IMR-90 (cell line): ENCODE data around the gene TET1.

Experiments
- BHLHE40 ChIP-seq: fragments of 150-350 bp; IDR thresholded peaks from 2 replicates; pipeline ENCODE4 v1.6.1; 2016; ENCODE audit warnings: mild to moderate bottlenecking, low read depth, low read length
- CEBPB ChIP-seq: IDR thresholded peaks from 2 replicates; pipeline ENCODE4 v1.6.1; 2012; ENCODE audit warnings: low read depth, low read length, improper control_type of control experiment
- CHD1 ChIP-seq: IDR thresholded peaks from 2 replicates; pipeline ENCODE4 v1.6.1; 2012; ENCODE audit warnings: low read depth, low read length, improper control_type of control experiment
- FOS ChIP-seq: fragments of 150-350 bp; IDR thresholded peaks from 2 replicates; pipeline ENCODE4 v1.6.1; 2016; ENCODE audit warnings: low read depth, low read length
- MAFK ChIP-seq: IDR thresholded peaks from 2 replicates; pipeline ENCODE4 v1.6.1; 2012; ENCODE audit warnings: low read depth, low read length, improper control_type of control experiment
- MAZ ChIP-seq: IDR thresholded peaks from 2 replicates; pipeline ENCODE4 v1.6.1; 2012; ENCODE audit warnings: low read depth, mild to moderate bottlenecking, low read length, improper control_type of control experiment, moderate library complexity, borderline replicate concordance
- MXI1 ChIP-seq: IDR thresholded peaks from 2 replicates; pipeline ENCODE4 v1.6.1; 2012; ENCODE audit warnings: low read depth, mild to moderate bottlenecking, low read length, moderate library complexity, borderline replicate concordance
- POLR2A ChIP-seq: IDR thresholded peaks from 2 replicates; pipeline ENCODE4 v1.6.1; 2012; ENCODE audit warnings: mild to moderate bottlenecking, low read depth, low read length
- RAD21 ChIP-seq: IDR thresholded peaks from 2 replicates; pipeline ENCODE4 v1.6.1; 2012; ENCODE audit warnings: low read length, improper control_type of control experiment
- RCOR1 ChIP-seq: IDR thresholded peaks from 2 replicates; pipeline ENCODE4 v1.6.1; 2012; ENCODE audit warnings: mild to moderate bottlenecking, low read length, improper control_type of control experiment; ENCODE audit not compliant: insufficient replicate concordance
- RFX5 ChIP-seq: IDR thresholded peaks from 2 replicates; pipeline ENCODE4 v1.8.0; 2012; ENCODE audit warnings: low read depth, mild to moderate bottlenecking, low read length, moderate library complexity
- TF ChIP-seq, protein P1 (sequence below): conservative IDR thresholded peaks from 2 replicates; pipeline ENCODE4 v1.5.1; 2012; ENCODE audit warnings: mild to moderate bottlenecking, low read depth, low read length, improper control_type of control experiment
- TF ChIP-seq, protein P2 (sequence below): fragments of 150-350 bp; IDR thresholded peaks from 2 replicates; pipeline ENCODE4 v1.6.1; 2017; ENCODE audit warnings: mild to moderate bottlenecking, antibody characterized with exemption, low read length, low read depth
- TF ChIP-seq, protein P3 (sequence below): fragments of 150-350 bp; IDR thresholded peaks from 2 replicates; pipeline ENCODE4 v1.6.1; 2016; ENCODE audit warnings: low read depth, mild to moderate bottlenecking, low read length, moderate library complexity, borderline replicate concordance

DNA sequence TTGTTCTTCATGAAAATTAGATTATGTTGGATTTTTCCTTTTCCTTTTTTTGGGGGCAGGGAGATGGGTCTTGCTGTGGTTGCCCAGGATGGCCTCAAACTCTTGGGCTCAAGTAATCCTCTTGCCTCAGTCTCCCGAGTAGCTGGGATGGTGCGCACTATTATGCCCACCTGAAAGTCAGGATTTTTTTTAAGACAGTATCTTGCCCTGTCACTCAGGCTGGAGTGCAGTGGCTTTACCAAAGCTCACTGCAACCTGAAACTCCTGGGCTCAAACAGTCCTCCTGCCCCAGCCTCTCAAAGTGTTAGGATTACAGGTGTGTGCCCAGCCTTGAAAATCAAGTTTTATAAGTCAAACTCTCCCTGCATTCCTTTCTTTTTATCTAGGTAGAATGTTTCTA is 1.7 kb upstream of the TET1 start:
- TF ChIP-seq, protein P1, sequence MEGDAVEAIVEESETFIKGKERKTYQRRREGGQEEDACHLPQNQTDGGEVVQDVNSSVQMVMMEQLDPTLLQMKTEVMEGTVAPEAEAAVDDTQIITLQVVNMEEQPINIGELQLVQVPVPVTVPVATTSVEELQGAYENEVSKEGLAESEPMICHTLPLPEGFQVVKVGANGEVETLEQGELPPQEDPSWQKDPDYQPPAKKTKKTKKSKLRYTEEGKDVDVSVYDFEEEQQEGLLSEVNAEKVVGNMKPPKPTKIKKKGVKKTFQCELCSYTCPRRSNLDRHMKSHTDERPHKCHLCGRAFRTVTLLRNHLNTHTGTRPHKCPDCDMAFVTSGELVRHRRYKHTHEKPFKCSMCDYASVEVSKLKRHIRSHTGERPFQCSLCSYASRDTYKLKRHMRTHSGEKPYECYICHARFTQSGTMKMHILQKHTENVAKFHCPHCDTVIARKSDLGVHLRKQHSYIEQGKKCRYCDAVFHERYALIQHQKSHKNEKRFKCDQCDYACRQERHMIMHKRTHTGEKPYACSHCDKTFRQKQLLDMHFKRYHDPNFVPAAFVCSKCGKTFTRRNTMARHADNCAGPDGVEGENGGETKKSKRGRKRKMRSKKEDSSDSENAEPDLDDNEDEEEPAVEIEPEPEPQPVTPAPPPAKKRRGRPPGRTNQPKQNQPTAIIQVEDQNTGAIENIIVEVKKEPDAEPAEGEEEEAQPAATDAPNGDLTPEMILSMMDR, result no peak
- TF ChIP-seq RAD21 (no peak), FOS (no peak), CHD1 (no peak), POLR2A (no peak), MXI1 (no peak), CEBPB (no peak), MAZ (no peak), MAFK (no peak), RCOR1 (no peak), BHLHE40 (no peak), RFX5 (no peak)
- TF ChIP-seq, protein P2, sequence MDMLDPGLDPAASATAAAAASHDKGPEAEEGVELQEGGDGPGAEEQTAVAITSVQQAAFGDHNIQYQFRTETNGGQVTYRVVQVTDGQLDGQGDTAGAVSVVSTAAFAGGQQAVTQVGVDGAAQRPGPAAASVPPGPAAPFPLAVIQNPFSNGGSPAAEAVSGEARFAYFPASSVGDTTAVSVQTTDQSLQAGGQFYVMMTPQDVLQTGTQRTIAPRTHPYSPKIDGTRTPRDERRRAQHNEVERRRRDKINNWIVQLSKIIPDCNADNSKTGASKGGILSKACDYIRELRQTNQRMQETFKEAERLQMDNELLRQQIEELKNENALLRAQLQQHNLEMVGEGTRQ, result no peak
- TF ChIP-seq, protein P3, sequence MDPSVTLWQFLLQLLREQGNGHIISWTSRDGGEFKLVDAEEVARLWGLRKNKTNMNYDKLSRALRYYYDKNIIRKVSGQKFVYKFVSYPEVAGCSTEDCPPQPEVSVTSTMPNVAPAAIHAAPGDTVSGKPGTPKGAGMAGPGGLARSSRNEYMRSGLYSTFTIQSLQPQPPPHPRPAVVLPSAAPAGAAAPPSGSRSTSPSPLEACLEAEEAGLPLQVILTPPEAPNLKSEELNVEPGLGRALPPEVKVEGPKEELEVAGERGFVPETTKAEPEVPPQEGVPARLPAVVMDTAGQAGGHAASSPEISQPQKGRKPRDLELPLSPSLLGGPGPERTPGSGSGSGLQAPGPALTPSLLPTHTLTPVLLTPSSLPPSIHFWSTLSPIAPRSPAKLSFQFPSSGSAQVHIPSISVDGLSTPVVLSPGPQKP, result no peak
